HG03442 (cell line): ENCODE measurements around the gene OPCML.

ENCODE experiments used
- ATAC-seq: cut with Tn5 transposase; IDR thresholded peaks from one replicate; pipeline ENCODE4 v1.9.1; 2021; ENCODE audit warnings: mild to moderate bottlenecking, moderate library complexity; ENCODE audit not compliant: unreplicated experiment

OPCML gene

DNA sequence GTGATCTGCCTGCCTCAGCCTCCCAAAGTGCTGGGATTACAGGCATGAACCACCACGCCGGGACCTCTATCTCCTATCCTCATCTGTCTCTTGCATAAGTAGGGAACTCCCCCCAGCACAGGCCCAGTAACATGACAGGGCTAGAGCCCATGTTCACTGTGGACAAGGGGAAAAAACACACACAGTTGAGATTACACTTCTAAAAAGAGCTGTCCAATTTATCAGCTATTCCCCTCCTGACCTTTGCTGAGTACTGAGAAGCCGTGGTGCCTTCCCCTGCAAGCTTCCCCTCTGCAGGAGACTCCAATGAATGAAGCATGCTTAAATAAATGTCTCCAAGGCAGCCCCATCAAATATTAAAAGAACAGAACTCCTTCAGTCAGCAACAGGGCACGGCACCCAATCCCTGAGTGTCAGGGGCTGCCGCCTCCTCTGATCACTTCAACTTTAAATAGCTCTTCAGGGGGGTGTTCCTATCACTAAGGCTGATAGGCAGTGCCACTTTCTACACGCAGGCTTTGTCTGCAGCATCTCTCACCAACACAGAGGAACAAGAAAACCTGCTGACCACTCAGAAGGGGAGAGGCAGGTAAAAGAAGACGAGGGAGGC, 385.5 kb downstream of the OPCML start:
- ATAC-seq: no peak

DNA sequence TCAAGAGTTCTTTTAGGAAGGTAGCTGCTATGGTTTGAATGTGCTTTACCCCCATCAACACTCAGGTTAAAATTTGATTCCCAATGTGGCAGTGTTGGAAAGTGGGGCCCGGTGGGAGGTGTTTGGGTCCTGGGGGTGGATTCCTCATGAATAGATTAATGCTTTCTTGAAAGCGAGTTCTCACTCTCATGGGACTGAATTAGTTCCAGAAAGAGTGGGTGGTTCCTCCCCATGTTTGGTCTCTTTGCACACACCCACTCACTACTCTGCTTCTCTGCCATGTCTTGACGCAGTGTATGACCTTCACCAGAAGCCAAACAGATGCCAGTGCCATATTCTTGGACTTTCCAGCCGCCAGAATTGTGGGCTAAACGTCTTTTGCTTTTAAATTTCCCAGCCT, 394.4 kb downstream of the OPCML start:
- ATAC-seq: no peak

DNA sequence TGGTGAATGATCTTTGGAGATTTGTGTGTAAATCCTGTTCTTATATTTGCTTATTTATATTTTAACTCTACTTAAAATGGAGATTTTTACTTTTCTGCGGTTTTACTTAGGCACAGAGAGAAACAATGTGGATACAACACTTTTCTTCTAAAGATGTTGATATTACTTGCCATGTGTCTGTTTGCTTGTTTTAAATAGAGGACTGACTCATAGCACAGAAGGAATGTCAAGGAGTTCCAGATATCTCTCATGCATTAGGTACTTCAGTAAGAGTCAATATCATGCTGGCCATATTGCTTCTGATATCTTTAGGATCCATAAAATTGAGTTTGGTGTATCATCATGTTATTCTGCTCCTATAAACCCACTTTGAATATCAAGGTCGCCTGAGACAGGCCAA, 395.0 kb downstream of the OPCML start:
- no peak for ATAC-seq

DNA sequence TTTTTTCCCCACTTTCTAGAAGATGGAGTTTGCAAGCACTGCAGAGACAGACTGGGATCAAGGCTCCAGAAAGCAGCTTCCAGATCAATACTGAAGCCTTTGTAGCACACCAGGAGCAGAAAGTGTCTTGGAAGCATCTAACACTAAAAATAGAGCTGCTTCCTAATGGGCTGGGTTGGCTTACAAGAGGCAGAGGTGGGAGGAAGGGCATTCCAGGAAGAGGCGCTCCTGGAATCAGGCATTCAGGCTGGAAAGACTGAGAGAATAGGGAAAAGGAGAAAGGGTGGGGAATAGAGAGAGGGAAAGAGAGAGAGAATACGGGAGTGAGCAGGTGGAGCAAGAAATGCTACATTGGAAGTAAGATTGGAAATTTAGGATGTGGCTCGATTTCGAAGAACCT, 395.9 kb downstream of the OPCML start:
- no peak for ATAC-seq

DNA sequence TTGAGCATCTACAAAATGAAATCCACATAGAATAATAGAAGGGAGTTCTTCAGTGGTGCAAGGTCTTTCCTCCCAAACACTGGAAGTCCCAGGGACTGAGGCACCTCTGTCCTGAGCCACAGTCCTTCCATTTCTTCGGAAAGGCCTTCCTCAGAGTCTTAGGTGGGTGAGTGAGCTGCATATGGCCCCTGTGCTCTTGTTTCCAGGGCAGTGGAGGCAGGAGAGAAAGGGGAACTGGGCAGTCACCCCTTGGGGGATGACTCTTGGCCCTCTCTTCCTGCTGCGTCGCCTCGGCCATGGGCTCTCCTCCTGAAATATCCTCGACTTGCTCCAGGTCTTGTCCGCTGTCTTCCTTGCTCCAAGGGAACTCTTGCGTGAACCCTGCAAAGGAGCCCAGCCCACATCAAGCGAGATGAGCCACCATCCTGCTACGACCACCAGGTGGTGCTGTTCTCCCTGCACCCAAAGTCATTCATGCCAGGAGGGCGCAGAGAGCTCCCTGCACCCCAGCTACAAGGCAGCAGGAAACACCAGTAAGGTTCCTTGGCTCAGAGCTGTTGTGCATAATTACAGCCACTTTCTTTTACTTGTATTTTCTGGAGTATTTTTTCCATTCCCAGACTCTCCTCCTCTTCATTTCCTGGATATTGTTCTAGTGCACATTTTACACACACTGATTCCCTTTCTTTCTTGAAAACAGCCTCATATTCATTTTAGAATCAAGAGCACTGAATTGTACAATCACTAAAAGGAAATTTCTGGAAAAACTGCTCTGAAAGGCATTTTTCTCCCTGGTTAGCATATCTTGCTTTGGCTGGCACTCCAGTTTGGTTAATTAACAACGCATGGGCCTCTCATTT, 397.8 kb downstream of the OPCML start:
- ATAC-seq: peak; percentile 94

DNA sequence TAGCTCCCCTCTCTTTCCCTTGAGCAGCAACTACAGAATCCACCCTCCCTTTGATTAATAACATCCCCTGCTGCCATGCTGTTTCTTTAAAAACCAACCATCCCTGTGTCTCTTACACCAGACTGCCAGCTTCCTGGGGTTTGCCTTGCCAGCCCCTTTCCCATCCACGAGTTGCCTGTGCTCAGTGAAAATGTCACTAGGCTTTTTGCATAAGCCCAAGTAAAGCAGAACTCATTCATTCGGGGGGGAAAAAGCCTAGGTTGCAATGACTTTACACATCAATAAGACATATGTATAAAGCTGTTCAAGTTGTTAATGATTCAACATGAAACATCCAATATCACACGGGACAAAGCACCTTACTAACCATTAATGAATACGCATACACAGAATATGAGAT, 398.7 kb downstream of the OPCML start:
- no peak for ATAC-seq

DNA sequence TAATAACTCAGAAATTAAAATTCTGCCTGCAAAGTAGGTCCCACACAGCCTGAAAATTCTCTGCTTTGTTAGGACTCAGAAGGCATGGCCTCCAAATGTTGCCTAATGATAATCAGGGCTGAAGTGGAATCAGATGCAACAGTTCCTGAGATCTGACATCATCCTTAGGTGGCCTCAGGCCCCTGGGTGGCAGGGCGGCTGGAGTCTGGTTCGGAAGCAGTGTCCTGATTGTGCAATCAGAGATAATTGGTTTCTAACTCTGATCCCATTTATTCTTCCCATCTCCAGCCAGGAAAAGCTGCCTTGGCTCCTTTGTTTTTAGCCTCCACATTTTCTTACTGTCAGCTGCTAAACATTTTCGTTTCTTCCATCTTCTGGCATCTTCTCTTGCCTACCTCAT, 399.3 kb downstream of the OPCML start:
- ATAC-seq: no peak

DNA sequence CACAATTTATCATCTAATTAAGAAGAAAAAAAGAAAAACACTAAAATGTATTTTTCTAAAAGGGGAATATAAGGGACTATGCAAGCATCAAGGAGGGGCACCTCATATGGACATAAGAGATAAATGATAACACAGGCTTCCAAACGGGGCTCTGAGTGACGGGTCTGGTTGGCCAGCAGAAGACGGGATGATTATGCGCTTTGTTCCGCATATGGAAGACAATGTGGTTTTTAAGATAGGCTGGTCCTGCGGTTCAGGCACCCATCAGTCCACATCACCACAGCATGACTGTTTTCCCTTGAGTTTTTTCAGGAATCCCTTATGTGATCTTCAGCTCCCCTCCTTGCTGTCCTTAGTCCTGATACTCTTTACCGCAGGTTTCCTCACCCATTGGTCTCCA, 404.6 kb downstream of the OPCML start:
- no peak for ATAC-seq

DNA sequence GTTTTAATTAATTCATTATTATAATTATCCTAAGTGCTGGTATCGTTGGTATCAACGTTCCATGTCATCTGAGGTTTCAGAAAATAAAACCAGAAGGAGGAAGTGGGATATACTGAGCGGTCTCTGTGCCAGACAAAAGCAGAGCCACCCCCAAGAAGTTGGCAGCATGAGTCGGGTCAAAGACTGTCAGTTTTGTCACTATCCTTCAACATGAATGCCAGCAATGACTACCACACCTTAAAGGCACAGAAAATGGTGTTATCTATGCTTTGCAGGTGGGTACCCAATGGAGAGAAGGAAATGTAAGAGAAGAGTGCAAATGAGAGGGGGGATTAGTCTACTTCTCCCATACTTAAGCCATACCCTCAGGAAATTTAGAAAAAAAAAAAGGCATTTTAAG, 408.5 kb downstream of the OPCML start:
- no peak for ATAC-seq

DNA sequence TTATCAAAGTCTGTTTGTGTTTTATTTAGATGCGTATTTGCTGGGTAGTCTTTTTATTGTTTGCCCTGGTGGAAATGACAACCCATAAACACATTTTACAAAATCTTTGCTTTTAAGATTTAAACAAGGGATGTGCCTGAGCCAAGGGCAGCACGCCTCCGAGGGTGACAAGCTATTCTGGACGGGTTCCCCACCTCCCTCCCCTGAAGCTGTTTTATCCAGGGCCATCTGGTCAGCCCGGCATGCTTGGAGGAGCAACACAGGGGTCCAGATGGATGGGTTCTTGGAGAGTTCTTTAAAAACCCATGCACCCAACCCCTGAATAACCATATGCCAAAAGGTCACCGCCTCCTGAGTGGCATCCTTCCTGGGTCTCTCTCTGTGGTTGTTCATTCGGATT, 408.9 kb downstream of the OPCML start:
- ATAC-seq: no peak

DNA sequence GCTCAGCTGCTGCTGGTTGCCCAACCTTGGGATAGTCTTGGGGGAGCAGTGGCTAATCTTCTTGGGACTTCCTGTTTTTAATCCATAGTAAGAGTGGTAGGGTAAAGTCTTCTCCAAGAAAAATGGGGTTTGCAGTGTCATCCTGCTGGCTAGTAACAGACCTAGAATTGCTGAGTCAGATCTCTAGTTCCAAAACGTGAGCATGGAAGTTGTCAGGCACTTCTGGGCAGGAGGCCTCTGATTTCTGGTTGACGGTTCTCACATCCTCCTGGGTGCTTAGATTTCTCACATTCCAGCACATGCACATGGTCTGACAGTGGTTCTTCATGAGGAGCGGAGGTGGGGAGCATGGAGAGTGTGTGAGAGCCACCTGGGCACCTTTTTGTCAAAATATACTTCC, 410.0 kb downstream of the OPCML start:
- no peak for ATAC-seq

DNA sequence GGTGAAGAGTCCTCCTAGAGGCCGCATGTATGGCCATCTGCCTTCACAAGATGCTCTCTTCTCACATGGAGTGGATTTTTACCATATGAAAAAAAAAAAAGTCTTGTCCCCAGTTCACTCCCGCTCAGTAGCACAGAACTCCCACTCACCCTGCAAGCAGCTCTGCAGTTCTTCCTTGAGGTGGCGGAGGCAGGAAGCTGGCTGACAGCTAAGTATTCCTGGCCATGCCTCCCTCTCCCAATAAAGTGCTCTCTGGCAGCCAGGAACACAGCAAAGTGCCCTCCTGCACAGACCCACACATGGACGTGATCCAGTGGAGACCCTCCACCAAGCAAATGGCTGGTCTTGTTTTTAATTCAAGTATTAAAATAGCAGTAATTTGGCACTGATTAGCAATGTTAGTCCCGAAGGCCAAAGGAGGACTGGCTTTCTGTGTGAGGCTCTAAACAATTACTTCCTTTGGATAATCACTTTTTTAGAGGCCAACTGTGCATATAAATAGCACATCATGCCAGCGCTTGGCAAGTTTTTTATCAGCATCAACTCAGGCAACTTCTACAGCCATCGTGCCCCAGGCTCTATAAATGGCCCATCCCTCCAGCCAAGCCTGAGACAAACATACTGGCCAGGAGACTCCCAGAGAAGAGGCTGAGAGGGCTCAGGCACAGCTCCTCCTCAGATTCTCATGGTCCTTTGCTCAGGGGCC, 413.6 kb downstream of the OPCML start:
- ATAC-seq: no peak

DNA sequence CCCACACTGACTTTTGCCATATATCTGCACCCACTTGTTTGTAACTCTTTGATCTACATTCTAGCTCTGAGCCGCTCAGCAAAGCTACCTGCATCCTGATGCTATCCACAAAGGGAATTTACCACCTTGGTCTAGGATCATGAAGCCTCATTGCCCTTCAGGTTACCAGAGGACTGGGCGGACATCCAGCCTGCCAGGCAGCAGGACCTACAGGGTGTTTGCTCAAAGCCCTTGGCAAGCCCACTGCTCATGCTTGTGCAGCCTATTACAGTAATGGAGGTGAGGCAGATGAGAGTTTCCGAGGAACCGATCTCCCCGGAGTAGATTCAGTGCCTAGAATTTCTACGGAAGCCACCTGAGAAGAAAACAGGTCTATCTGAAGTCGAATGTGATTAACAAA, 417.2 kb downstream of the OPCML start:
- ATAC-seq: no peak

DNA sequence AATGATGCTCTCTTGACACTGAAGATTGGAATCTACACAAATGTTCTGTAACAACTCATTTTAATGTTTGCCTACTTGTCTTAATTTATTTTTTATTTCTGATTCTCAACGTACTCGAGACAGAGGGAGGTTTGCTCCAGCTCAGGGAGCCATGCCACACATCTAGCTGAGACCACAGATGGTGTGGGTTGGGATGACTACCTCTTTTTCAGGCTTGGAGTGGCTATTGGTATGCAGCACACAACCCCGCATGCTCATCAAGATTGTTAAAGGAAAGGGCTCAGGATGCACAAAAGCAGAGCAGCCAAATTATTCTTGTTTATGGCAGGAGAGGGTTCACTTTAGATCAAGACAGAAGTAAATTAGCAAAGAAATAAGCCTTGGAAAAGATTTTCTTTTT, 424.5 kb downstream of the OPCML start:
- ATAC-seq: no peak

DNA sequence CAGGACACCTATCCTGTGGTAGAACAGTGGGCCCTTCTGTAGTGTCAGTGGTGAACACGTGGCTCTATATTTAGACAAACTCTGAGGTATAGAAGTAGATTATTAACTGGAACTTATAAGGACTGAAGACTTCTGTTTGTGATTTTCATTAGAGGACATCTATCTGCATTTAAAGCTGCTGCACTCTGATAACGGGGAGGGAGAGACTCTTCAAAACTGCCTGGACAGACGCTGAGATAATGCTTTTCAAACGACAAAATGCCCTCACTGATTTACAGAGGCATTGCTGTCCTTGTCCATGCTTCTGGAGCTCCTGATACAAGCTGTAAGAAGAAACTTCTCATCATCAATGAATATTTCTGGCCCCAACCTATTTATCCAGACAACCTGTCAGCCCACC, 425.2 kb downstream of the OPCML start:
- no peak for ATAC-seq

DNA sequence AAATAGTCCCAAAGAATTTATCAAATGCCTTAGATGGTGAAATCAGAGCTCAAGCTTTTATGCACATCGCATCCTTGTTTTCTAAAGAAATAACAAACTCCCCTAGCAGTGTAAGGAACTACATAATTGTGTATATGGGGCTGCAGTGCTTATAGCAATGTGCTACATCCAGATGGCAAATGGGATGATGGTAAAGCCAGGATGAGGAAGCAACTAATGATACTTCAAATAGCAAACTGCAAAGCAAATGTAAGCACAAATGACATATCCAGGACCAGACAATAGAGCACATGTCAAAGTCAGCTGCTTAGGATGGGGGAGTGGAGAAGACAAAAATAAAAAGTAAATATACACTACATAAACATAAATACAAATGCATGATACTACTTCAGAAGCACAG, 425.9 kb downstream of the OPCML start:
- ATAC-seq: no peak

DNA sequence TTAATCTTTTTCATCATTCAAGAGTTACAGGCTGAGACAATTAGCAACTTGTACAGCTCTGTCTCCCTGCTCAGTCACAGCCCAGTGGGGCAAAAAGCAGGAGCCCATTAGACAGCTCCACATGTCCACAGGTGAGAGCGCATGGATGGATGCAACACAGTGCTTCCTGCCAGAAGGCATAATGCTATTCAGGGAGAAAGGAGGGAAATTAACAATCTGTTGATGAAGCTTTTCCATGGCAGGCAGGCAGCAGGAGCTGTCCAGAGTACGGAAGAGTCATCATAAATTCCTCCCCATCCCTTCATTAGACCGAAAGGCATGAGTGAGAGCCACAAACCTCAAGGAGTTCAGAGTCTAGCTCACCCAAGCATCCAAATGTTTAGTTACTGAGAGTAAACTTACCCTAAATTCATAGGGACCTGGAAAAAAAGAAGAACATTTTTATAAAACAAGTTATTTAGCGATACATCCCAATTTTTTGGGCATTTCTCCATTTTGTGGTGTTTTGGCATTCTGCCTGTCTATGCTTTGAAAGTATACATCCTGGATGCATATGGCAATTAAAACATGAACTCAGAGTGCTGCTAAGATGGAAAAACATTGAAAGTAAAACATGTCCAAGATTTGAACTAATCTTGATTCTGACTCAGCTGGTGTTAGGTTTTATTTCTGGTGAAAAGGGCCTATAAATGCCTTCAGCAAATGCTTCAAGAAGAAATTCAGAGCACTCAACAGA, 428.1 kb downstream of the OPCML start:
- no peak for ATAC-seq

DNA sequence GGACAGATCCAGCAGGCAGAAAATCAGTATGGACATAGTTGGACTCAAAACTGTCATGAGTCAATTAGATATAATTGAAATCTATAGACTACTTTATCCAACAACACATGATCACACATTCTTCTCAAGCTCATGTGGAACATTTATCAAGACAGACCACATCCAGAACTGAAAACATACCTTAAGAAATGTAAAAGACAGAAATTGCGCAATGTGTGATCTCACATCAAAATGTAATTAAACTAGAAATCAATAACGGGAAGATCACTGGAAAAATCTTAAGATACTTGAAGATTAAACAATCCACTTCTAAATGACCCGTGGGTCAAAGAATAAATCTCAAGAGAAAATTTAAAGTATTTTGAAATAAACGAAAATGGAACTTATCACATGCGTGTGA, 435.3 kb downstream of the OPCML start:
- ATAC-seq: no peak

DNA sequence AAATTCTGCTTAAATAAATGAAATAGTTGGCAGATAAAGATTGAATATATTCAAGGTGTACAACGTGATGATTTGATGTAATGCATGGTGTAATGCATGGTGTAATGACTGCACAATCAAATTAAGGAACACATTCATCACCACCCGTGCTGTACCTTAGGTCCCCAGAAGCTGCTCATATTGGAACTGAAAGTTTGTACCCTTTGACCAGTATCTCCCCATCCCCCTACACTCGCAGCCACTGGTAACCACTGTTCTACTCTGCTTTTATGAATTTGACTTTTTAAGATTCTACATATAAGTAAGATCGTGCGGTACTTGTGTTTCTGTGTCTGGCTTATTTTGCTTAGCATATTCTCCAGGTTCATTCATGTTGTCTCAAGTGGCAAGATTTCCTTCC, 445.8 kb downstream of the OPCML start:
- ATAC-seq: no peak

DNA sequence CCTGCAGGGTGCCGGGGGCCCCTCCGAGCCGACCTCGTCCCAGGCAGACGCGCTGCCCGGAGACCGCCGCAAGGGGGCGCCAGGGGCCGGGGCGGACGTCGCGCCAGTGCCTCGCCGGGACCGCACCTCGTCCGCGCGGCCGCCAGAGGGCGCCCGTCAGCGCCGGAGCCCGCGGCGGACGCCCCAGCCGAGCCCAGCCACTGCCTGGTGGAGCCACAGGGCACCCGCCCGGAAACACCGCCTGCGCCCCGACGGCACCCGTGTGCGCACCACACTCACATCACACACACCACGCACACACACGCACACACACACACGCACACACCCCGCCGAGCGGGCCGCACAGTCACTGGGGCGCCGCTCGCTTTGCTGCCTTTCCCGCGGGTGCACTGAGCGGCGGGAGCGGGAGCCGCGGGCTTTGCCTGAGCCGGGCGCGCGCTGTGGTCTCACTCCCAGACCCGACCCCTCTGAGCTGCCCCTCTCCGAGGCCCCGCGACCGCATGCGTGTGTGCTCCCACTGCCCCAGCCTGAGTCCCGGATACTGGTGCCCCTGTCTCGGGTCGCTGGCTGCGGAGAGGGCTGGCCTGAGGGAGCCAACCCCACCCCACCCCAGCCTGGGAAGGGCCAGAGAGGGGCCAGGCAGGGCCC, 449.3 kb downstream of the OPCML start:
- ATAC-seq: peak; percentile 95

DNA sequence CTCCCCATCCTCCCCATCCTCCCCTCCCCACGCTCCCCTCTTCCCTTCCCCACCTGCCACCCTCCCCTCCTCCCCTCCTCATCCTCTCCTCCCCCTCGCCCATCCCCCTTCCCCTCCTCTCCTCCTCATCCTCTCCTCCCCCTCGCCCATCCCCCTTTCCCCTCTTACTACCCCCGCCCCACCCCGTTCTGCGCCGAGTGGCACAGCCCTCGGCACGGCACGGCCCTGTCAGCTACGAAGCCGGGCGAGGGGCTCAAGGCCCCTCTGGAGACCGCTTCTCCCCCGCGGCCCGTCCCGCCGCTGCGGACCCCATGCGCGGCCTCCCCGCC, 449.9 kb downstream of the OPCML start:
- ATAC-seq: no peak
